ENCODE results near the gene PRKD1. TPM values are rescaled to one million over a fixed set of nuclear protein-coding genes. Genes with fewer than 3 reads are reported as not detected.

Gene PRKD1
- total RNA-seq, 1 experiment from 2014 or later, result not detected

DNA sequence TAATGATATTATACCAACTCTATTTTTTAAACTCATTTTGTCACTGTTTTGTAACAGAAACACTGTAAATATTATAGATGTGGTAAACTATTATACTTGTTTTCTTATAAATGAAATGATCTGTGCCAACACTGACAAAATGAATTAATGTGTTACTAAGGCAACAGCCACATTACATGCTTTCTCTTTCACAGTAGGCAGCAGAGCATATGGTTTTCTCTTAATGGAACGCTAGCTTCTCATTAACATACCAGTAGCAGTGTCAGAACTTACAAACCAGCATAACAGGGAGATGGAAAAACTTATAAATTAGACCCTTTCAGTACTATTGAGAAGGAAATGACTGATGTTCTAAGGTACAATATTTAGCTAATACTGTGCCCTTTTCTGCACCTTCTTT, 398.8 kb downstream of the PRKD1 start:
- ChIA-PET RAD21 (ENCODE audit: low non-redundant PET in 1 of 2, low total read pairs in 2 of 2, uncharacterized antibody in 2 of 2, unreplicated experiment in 2 of 2) (no interaction called here), CTCF (no interaction called here), POLR2A (no interaction called here)
- H3K9ac ChIP-seq (ENCODE audit: low read length), result no peak overlapping the region
- no peak overlapping the region for H3K27ac ChIP-seq (ENCODE audit: low read depth, low read length)
- H3K4me1 ChIP-seq (ENCODE audit: control insufficient read depth in 1 of 2, insufficient read depth in 2 of 2, low read length in 2 of 2), result no peaks in the 10 kb centered on the region; a peak in 1 of 4 replicates
- H3K27me3 ChIP-seq (ENCODE audit: insufficient read depth, low read length), result no peaks in the 10 kb centered on the region
- no peaks in the 10 kb centered on the region for H3K36me3 ChIP-seq (ENCODE audit: control insufficient read depth in 1 of 2, insufficient read depth in 2 of 2, low read length in 2 of 2)
- no TSS peak for BruUV-seq (replicated peaks)
- H2AFZ ChIP-seq (ENCODE audit: low read depth, low read length, poor library complexity, severe bottlenecking), result no peak overlapping the region
- H3K9me2 ChIP-seq (ENCODE audit: insufficient read depth), result no peaks in the 10 kb centered on the region
- peaks cover 0 to 14% of the 10 kb centered on the region in 2 experiments; a peak in 2 of 4 replicates for H3K9me3 ChIP-seq (ENCODE audit: control insufficient read depth in 1 of 2, insufficient read depth in 1 of 2, low read depth in 1 of 2, low read length in 2 of 2)
- TF ChIP-seq FOSL1 (IDR thresholded peaks at IDR 0.05; ENCODE audit: low read depth) (no peak), TCF7L2 (IDR thresholded peaks at IDR 0.05; ENCODE audit: borderline replicate concordance, extremely low read depth, insufficient read depth, insufficient read length) (no peak), JUND (IDR thresholded peaks at IDR 0.05) (no peak), RAD21 (IDR thresholded peaks at IDR 0.05; ENCODE audit: low read depth) (no peak), SIN3A (IDR thresholded peaks at IDR 0.05; ENCODE audit: low read depth) (no peak), MAX (IDR thresholded peaks at IDR 0.05) (no peak), EZH2phosphoT487 (IDR thresholded peaks at IDR 0.05; ENCODE audit: borderline replicate concordance) (no peak), SP1 (IDR thresholded peaks at IDR 0.05; ENCODE audit: low read depth) (no peak), CEBPB (IDR thresholded peaks at IDR 0.05; ENCODE audit: low read depth) (no peak), ZFX (IDR thresholded peaks at IDR 0.05) (no peak), YY1 (IDR thresholded peaks at IDR 0.05; ENCODE audit: extremely low read depth, insufficient replicate concordance, low read depth, low read length) (no peak), SRF (IDR thresholded peaks at IDR 0.05; ENCODE audit: low read depth) (no peak), ELF1 (IDR thresholded peaks at IDR 0.05; ENCODE audit: borderline replicate concordance, low read depth) (no peak)
- TF ChIP-seq, protein P1, sequence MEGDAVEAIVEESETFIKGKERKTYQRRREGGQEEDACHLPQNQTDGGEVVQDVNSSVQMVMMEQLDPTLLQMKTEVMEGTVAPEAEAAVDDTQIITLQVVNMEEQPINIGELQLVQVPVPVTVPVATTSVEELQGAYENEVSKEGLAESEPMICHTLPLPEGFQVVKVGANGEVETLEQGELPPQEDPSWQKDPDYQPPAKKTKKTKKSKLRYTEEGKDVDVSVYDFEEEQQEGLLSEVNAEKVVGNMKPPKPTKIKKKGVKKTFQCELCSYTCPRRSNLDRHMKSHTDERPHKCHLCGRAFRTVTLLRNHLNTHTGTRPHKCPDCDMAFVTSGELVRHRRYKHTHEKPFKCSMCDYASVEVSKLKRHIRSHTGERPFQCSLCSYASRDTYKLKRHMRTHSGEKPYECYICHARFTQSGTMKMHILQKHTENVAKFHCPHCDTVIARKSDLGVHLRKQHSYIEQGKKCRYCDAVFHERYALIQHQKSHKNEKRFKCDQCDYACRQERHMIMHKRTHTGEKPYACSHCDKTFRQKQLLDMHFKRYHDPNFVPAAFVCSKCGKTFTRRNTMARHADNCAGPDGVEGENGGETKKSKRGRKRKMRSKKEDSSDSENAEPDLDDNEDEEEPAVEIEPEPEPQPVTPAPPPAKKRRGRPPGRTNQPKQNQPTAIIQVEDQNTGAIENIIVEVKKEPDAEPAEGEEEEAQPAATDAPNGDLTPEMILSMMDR (IDR thresholded peaks at IDR 0.05 in 2 of 3, conservative IDR thresholded peaks at IDR 0.05 in 1 of 3; ENCODE audit: borderline replicate concordance in 1 of 3, insufficient read depth in 1 of 3, low read depth in 2 of 3, low read length in 2 of 3), result no peak
- ATAC-seq (no peak), DNase-seq (ENCODE audit: low read depth, low spot score) (no peak)
- H3K79me2 ChIP-seq (ENCODE audit: insufficient read depth, low read length), result no peaks in the 10 kb centered on the region
- intact Hi-C loops (cut with micrococcal nuclease), result no loop called here
- H3K4me2 ChIP-seq (ENCODE audit: low read length), result no peak overlapping the region
- no peak overlapping the region for H3K4me3 ChIP-seq (replicated peaks in 1 of 2; ENCODE audit: low read depth in 1 of 2, low read length in 2 of 2)
- no peaks in the 10 kb centered on the region for H4K20me1 ChIP-seq (ENCODE audit: insufficient read depth)

All from HCT116 (cell line).